ENCODE results near the gene TRPM6. TPM values are rescaled to one million over a fixed set of nuclear protein-coding genes. Genes with fewer than 3 reads are reported as not detected.

The TRPM6 gene
- total RNA-seq, 3 donors from 2014 or later, result 0.80 to 1.3 (median 1.2) TPM

DNA sequence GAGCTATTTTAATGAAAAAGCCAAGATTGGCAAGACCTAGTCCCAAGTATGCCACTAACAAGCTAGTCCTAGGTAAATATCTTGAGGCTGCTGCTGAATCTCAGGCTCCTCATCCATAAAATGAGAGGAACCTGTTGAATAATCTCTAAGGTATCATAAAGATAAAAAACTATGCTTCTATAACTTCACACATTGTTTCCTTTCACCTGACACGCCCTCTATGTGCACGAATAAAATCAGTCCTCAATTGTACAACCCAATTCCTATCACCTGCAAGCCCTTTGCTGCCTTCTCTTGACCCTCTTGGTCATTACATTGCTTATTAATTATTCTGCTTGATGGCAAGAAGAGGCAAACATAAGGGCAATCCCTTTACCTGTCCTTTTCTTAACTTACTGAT, 69.9 kb downstream of the TRPM6 start:
- intact Hi-C loops (cut with DNase I; ENCODE audit: low total_unique reads), result no loop called here
- Histone ChIP-seq H3K27ac (no peak overlapping the region), H3K4me3 (no peak overlapping the region), H3K4me1 (no peaks in the 10 kb centered on the region), H3K27me3 (no peaks in the 10 kb centered on the region), H3K9me3 (no peaks in the 10 kb centered on the region), H3K36me3 (no peaks in the 10 kb centered on the region)
- DNase-seq (ENCODE audit: low spot score in 2 of 2), result no peak
- no peak for TF ChIP-seq POLR2A (IDR thresholded peaks at IDR 0.05)
- TF ChIP-seq, protein P1, sequence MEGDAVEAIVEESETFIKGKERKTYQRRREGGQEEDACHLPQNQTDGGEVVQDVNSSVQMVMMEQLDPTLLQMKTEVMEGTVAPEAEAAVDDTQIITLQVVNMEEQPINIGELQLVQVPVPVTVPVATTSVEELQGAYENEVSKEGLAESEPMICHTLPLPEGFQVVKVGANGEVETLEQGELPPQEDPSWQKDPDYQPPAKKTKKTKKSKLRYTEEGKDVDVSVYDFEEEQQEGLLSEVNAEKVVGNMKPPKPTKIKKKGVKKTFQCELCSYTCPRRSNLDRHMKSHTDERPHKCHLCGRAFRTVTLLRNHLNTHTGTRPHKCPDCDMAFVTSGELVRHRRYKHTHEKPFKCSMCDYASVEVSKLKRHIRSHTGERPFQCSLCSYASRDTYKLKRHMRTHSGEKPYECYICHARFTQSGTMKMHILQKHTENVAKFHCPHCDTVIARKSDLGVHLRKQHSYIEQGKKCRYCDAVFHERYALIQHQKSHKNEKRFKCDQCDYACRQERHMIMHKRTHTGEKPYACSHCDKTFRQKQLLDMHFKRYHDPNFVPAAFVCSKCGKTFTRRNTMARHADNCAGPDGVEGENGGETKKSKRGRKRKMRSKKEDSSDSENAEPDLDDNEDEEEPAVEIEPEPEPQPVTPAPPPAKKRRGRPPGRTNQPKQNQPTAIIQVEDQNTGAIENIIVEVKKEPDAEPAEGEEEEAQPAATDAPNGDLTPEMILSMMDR (IDR thresholded peaks at IDR 0.05), result no peak
- TF ChIP-seq POLR2AphosphoS5 (IDR thresholded peaks at IDR 0.05), result no peak

DNA sequence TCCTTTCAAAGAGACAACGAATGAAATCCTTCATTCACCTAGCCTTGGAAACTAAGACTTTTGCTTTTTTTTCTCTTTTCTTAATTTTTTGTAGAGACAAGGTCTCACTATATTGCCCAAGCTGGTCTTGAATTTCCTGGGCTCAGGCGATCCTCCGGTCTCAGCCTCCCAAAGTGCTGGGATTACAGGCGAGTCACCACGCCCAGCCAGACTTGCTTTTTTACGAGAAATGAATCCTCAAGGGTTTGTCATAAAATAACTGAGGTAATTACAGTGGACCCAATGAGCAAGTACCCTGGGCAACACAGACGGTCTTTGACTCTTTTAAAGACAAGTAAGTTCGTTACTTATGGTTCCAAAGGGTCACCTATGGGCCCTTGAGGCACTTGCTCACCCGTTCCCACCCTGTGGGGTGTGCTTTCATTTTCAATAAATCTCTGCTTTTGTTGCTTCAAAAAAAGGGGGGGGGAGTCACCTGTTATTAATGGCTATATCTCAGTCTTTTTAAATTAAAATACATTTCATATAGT, 70.4 kb downstream of the TRPM6 start:
- no peaks in the 10 kb centered on the region for H3K36me3 ChIP-seq
- no peaks in the 10 kb centered on the region for H3K27me3 ChIP-seq
- H3K27ac ChIP-seq, result no peak overlapping the region
- DNase-seq (ENCODE audit: low spot score in 2 of 2), result no peak
- H3K9me3 ChIP-seq, result no peaks in the 10 kb centered on the region
- H3K4me3 ChIP-seq, result no peak overlapping the region
- TF ChIP-seq POLR2AphosphoS5 (IDR thresholded peaks at IDR 0.05), result no peak
- TF ChIP-seq, protein P1 (IDR thresholded peaks at IDR 0.05), result no peak
- H3K4me1 ChIP-seq, result no peaks in the 10 kb centered on the region
- intact Hi-C loops (cut with DNase I; ENCODE audit: low total_unique reads), result no loop called here

DNA sequence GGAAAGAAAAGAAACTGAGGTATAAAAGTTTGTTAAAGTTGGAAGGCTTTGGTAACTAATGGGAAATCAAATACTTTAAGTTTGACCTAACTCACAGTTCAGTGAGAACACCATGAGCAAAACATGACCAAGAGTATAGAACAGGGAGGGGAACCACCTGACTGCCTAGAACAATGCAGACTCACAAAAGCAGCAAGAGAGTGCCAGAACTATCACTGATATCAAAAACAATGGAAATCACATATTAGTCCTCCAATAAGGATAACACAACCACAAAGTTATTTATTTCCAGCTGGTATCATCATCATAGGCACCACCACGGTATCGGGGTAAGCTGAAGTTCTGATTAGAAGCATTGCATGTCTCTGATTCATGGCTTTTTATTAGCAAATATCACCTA, 77.5 kb downstream of the TRPM6 start:
- H3K9me3 ChIP-seq, result no peaks in the 10 kb centered on the region
- intact Hi-C loops (cut with DNase I; ENCODE audit: low total_unique reads), result no loop called here
- no peak for DNase-seq (ENCODE audit: low spot score in 2 of 2)
- H3K36me3 ChIP-seq, result no peaks in the 10 kb centered on the region
- H3K27ac ChIP-seq, result no peak overlapping the region
- H3K27me3 ChIP-seq, result no peaks in the 10 kb centered on the region
- no peak for TF ChIP-seq POLR2A (IDR thresholded peaks at IDR 0.05)
- no peak for TF ChIP-seq POLR2AphosphoS5 (IDR thresholded peaks at IDR 0.05)
- TF ChIP-seq, protein P1 (IDR thresholded peaks at IDR 0.05), result no peak
- no peak overlapping the region for H3K4me3 ChIP-seq
- H3K4me1 ChIP-seq, result no peaks in the 10 kb centered on the region

DNA sequence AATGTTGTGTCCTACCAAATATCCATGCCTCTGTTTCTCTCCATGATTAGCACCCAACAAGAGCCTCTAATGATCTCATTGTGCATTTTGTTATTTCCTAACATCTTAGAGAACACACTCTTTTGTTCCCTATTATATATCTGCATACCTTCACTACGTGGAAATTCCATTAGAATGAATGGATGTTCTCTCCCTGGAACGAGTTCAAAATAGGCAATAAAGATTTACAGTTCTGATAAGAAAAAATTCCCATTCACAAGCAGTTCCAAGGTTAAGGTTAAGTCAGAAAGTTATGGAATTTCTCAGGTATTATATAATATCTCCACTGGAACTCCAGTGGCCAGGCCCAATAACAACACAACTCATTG, 83.7 kb downstream of the TRPM6 start:
- no peak for DNase-seq (ENCODE audit: low spot score in 2 of 2)
- no peak for TF ChIP-seq POLR2A (IDR thresholded peaks at IDR 0.05)
- TF ChIP-seq, protein P1 (IDR thresholded peaks at IDR 0.05), result no peak
- H3K27ac ChIP-seq, result no peak overlapping the region

DNA sequence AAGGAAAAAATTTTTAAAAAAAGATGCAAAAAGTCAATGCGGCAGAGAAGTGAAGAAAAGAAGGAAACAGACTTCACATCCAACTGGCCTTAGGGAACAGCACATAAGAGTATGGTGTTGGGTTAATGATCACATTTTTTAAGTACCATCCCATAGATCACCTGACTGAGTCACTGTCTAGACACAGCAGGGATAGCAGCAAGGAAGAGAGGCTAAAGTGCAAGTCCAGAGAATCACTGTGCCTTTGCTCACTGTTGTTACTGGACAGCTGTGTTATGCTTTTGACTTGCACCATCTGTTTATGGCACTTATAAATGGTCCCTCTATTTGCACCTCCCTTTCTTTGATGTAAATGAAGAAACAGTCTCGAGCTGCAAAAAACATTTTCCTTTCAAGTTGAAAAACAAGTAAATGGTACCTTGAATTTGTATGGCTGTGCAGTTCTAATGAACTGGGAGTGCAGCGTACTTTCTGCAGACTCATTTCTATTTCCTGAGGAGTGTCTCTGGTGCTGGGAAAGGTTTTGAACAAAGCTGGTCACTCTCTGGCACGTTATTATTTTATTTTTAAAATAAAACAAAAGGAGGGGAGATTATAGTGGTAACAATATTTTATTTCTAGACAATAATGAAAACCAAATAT, 84.2 kb downstream of the TRPM6 start:
- Histone ChIP-seq H3K9me3 (no peaks in the 10 kb centered on the region), H3K27me3 (no peaks in the 10 kb centered on the region), H3K4me1 (no peaks in the 10 kb centered on the region), H3K4me3 (no peak overlapping the region), H3K36me3 (no peaks in the 10 kb centered on the region), H3K27ac (no peak overlapping the region)
- no peak for DNase-seq (ENCODE audit: low spot score in 2 of 2)
- TF ChIP-seq, protein P1 (IDR thresholded peaks at IDR 0.05), result no peak
- no peak for TF ChIP-seq POLR2AphosphoS5 (IDR thresholded peaks at IDR 0.05)
- TF ChIP-seq POLR2A (IDR thresholded peaks at IDR 0.05), result no peak
- intact Hi-C loops (cut with DNase I; ENCODE audit: low total_unique reads), result no loop called here

More for the DNA sequence above, 83.7 kb downstream of the TRPM6 start:
- intact Hi-C loops (cut with DNase I; ENCODE audit: low total_unique reads), result no loop called here
- no peaks in the 10 kb centered on the region for H3K36me3 ChIP-seq
- H3K4me1 ChIP-seq, result no peaks in the 10 kb centered on the region
- no peaks in the 10 kb centered on the region for H3K9me3 ChIP-seq
- no peaks in the 10 kb centered on the region for H3K27me3 ChIP-seq
- no peak overlapping the region for H3K4me3 ChIP-seq

Measured in breast epithelium (tissue), 4 donors.